GM12878 (cell line): ENCODE data around the gene CACNG8. TPM values are rescaled to one million over a fixed set of nuclear protein-coding genes. Genes with fewer than 3 reads are reported as not detected.

Experiments used
- CBX5 ChIP-seq: sonication (generic); IDR thresholded peaks from 2 replicates; pipeline ENCODE4 v1.6.1; 2016; ENCODE audit warnings: low read depth, moderate library complexity, mild to moderate bottlenecking, inconsistent platforms
- ESRRA ChIP-seq: IDR thresholded peaks from 2 replicates; pipeline ENCODE4 v1.6.1; 2012; ENCODE audit warnings: mild to moderate bottlenecking, low read length, improper control_type of control experiment
- FOS ChIP-seq: IDR thresholded peaks from 3 replicates; pipeline ENCODE4 v1.6.1; 2011; ENCODE audit warnings: borderline replicate concordance; ENCODE audit not compliant: insufficient read length; ENCODE audit errors: extremely low read depth
- RCOR1 ChIP-seq: conservative IDR thresholded peaks from 2 replicates; pipeline ENCODE4 v1.6.1; 2012; ENCODE audit warnings: low read depth, low read length, improper control_type of control experiment
- SREBF1 ChIP-seq: IDR thresholded peaks from 2 replicates; pipeline ENCODE4 v1.6.1; 2012; ENCODE audit warnings: mild to moderate bottlenecking, low read length
- ZZZ3 ChIP-seq: IDR thresholded peaks from 2 replicates; pipeline ENCODE4 v1.6.1; 2011; ENCODE audit warnings: low read depth; ENCODE audit not compliant: control insufficient read depth, insufficient read length
- polyA plus RNA-seq, 11 experiments: library from polyadenylated mRNA; depleted of rRNA in 4 of 11; unstranded in 6 of 11; stranded (reverse) in 5 of 11; fragments of >200 nt; fragmentation: Nextera tagmentation in 4 of 11; fragmentation: Illumina TruSeq in 1 of 11; extraction: Ambion mirVana in 4 of 11; extraction: Trizol in 1 of 11; gene quantifications; 1 replicate in 1 of 11; 2 replicates in 10 of 11; pipeline versions ENCODE4 v1.2.1 to v1.2.3, GENCODE V29; 2011 to 2016; ENCODE audit warnings: inconsistent platforms in 2 of 11, missing spikeins in 2 of 11, low read depth in 1 of 11
- total RNA-seq, 4 experiments: library from RNA; depleted of rRNA in 3 of 4; stranded (reverse); fragments of >200 nt in 3 of 4; fragmentation: Illumina TruSeq in 1 of 4; extraction: Trizol in 1 of 4; gene quantifications; 2 replicates each; pipeline versions ENCODE4 v1.2.1 to v1.2.3, GENCODE V29; 2013 to 2021
- TF ChIP-seq, protein P1 (sequence below): IDR thresholded peaks from 2 replicates; pipeline ENCODE4 v1.6.1; 2012; ENCODE audit warnings: improper control_type of control experiment, low read depth, low read length; ENCODE audit not compliant: insufficient replicate concordance
- TF ChIP-seq, protein P2 (sequence below): IDR thresholded peaks from 2 replicates; pipeline ENCODE4 v1.6.1; 2011; ENCODE audit warnings: mild to moderate bottlenecking, low read depth, low read length, moderate library complexity; ENCODE audit not compliant: insufficient replicate concordance
- TF ChIP-seq, protein P3 (sequence below): fragments of 150-350 bp; IDR thresholded peaks from 2 replicates; pipeline ENCODE4 v1.6.1; 2016; ENCODE audit warnings: low read depth, low read length
- TF ChIP-seq, protein P4 (sequence below): IDR thresholded peaks from 2 replicates; pipeline ENCODE4 v1.6.1; 2012; ENCODE audit warnings: low read depth, low read length, improper control_type of control experiment
- TF ChIP-seq, protein P5 (sequence below): fragments of 450-650 bp; formaldehyde crosslinking; IDR thresholded peaks from 2 replicates; pipeline ENCODE4 v1.4.0; 2022; ENCODE audit warnings: mild to moderate bottlenecking, moderate library complexity

Gene CACNG8
- total and polyA plus RNA-seq, 10 of the 15 experiments (the other 5 are each of a cell fraction or from before 2014, with no cell fraction given): not detected

DNA sequence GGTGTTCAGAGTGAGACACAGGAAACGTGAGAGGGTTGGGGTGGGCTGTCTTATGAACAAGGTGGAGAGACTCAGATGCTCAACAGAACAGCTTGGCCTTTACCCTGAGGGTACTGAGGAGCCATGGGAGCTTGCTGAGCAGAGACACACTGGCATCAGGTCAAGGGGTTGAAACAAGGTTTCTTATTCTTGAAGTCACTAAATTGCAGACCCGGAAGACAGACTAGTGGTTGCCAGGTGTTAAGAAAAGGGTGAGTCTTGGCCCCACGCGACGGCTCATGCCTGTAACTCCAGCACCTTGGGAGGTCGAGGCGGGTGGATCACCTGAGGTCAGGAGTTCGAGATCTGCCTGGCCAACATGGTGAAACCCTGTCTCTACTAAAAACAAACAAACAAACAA lies 51.1 kb downstream of the CACNG8 start (continued):
- TF ChIP-seq, protein P1, sequence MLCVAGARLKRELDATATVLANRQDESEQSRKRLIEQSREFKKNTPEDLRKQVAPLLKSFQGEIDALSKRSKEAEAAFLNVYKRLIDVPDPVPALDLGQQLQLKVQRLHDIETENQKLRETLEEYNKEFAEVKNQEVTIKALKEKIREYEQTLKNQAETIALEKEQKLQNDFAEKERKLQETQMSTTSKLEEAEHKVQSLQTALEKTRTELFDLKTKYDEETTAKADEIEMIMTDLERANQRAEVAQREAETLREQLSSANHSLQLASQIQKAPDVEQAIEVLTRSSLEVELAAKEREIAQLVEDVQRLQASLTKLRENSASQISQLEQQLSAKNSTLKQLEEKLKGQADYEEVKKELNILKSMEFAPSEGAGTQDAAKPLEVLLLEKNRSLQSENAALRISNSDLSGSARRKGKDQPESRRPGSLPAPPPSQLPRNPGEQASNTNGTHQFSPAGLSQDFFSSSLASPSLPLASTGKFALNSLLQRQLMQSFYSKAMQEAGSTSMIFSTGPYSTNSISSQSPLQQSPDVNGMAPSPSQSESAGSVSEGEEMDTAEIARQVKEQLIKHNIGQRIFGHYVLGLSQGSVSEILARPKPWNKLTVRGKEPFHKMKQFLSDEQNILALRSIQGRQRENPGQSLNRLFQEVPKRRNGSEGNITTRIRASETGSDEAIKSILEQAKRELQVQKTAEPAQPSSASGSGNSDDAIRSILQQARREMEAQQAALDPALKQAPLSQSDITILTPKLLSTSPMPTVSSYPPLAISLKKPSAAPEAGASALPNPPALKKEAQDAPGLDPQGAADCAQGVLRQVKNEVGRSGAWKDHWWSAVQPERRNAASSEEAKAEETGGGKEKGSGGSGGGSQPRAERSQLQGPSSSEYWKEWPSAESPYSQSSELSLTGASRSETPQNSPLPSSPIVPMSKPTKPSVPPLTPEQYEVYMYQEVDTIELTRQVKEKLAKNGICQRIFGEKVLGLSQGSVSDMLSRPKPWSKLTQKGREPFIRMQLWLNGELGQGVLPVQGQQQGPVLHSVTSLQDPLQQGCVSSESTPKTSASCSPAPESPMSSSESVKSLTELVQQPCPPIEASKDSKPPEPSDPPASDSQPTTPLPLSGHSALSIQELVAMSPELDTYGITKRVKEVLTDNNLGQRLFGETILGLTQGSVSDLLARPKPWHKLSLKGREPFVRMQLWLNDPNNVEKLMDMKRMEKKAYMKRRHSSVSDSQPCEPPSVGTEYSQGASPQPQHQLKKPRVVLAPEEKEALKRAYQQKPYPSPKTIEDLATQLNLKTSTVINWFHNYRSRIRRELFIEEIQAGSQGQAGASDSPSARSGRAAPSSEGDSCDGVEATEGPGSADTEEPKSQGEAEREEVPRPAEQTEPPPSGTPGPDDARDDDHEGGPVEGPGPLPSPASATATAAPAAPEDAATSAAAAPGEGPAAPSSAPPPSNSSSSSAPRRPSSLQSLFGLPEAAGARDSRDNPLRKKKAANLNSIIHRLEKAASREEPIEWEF: no peak
- no peak for TF ChIP-seq ESRRA
- TF ChIP-seq, protein P2, sequence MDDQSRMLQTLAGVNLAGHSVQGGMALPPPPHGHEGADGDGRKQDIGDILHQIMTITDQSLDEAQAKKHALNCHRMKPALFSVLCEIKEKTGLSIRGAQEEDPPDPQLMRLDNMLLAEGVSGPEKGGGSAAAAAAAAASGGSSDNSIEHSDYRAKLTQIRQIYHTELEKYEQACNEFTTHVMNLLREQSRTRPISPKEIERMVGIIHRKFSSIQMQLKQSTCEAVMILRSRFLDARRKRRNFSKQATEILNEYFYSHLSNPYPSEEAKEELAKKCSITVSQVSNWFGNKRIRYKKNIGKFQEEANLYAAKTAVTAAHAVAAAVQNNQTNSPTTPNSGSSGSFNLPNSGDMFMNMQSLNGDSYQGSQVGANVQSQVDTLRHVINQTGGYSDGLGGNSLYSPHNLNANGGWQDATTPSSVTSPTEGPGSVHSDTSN: no peak
- TF ChIP-seq RCOR1: no peak
- TF ChIP-seq CBX5: no peak
- TF ChIP-seq, protein P3, sequence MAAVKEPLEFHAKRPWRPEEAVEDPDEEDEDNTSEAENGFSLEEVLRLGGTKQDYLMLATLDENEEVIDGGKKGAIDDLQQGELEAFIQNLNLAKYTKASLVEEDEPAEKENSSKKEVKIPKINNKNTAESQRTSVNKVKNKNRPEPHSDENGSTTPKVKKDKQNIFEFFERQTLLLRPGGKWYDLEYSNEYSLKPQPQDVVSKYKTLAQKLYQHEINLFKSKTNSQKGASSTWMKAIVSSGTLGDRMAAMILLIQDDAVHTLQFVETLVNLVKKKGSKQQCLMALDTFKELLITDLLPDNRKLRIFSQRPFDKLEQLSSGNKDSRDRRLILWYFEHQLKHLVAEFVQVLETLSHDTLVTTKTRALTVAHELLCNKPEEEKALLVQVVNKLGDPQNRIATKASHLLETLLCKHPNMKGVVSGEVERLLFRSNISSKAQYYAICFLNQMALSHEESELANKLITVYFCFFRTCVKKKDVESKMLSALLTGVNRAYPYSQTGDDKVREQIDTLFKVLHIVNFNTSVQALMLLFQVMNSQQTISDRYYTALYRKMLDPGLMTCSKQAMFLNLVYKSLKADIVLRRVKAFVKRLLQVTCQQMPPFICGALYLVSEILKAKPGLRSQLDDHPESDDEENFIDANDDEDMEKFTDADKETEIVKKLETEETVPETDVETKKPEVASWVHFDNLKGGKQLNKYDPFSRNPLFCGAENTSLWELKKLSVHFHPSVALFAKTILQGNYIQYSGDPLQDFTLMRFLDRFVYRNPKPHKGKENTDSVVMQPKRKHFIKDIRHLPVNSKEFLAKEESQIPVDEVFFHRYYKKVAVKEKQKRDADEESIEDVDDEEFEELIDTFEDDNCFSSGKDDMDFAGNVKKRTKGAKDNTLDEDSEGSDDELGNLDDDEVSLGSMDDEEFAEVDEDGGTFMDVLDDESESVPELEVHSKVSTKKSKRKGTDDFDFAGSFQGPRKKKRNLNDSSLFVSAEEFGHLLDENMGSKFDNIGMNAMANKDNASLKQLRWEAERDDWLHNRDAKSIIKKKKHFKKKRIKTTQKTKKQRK: no peak
- TF ChIP-seq, protein P4, sequence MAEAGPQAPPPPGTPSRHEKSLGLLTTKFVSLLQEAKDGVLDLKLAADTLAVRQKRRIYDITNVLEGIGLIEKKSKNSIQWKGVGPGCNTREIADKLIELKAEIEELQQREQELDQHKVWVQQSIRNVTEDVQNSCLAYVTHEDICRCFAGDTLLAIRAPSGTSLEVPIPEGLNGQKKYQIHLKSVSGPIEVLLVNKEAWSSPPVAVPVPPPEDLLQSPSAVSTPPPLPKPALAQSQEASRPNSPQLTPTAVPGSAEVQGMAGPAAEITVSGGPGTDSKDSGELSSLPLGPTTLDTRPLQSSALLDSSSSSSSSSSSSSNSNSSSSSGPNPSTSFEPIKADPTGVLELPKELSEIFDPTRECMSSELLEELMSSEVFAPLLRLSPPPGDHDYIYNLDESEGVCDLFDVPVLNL: no peak
- TF ChIP-seq SREBF1: no peak
- TF ChIP-seq FOS: no peak
- TF ChIP-seq, protein P5, sequence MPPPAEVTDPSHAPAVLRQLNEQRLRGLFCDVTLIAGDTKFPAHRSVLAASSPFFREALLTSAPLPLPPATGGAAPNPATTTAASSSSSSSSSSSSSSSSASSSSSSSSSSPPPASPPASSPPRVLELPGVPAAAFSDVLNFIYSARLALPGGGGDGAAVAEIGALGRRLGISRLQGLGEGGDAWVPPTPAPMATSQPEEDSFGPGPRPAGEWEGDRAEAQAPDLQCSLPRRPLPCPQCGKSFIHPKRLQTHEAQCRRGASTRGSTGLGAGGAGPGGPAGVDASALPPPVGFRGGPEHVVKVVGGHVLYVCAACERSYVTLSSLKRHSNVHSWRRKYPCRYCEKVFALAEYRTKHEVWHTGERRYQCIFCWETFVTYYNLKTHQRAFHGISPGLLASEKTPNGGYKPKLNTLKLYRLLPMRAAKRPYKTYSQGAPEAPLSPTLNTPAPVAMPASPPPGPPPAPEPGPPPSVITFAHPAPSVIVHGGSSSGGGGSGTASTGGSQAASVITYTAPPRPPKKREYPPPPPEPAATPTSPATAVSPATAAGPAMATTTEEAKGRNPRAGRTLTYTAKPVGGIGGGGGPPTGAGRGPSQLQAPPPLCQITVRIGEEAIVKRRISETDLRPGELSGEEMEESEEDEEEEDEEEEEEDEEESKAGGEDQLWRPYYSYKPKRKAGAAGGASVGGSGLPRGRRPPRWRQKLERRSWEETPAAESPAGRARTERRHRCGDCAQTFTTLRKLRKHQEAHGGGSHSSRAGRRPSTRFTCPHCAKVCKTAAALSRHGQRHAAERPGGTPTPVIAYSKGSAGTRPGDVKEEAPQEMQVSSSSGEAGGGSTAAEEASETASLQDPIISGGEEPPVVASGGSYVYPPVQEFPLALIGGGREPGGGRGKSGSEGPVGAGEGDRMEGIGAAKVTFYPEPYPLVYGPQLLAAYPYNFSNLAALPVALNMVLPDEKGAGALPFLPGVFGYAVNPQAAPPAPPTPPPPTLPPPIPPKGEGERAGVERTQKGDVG (CRISPR knock-in tag): no peak
- TF ChIP-seq ZZZ3: no peak
